IMR-90 (cell line): ENCODE data around the gene PANK4. TPM values are rescaled to one million over a fixed set of nuclear protein-coding genes. Genes with fewer than 3 reads are reported as not detected.
A peak's percentile ranks its signal among the peaks of the same experiment; 100 is the strongest.

Source experiments
- ATAC-seq: fragments of 200-7000 bp; cut with Tn5 transposase; 2 replicates; pipeline ENCODE4 v1.9.1; 2020; ENCODE audit warnings: low read depth, mild to moderate bottlenecking, moderate library complexity
- BruUV-seq: library from RNA; stranded (reverse); fragments of 400-500 nt; replicated peaks from 2 replicates; lab custom pipeline; 2021; lab: Mats Ljungman, UMichigan
- CTCF ChIA-PET: fragments of 300-600 bp; formaldehyde crosslinking; extraction: SDS; loops from one replicate; lab custom pipeline; 2021; ENCODE audit warnings: antibody characterized with exemption; lab: Yijun Ruan, JAX
- POLR2A ChIA-PET: fragments of 300-600 bp; sonication (Branson Sonifier 250); formaldehyde crosslinking; loops from one replicate; lab custom pipeline; 2022; ENCODE audit warnings: antibody characterized with exemption; ENCODE audit not compliant: unreplicated experiment; lab: Charles Lee
- DNase-seq: peaks from one replicate; pipeline ENCODE4 v3.0.0; 2013
- H2AFZ ChIP-seq: replicated peaks from 2 replicates; pipeline ENCODE3; 2013; ENCODE audit warnings: low read length, mild to moderate bottlenecking; ENCODE audit not compliant: poor library complexity
- H2AK5ac ChIP-seq: 2 replicates; pipeline ENCODE4 v1.6.1; 2013; ENCODE audit warnings: low read depth, low read length, inconsistent platforms
- H2AK9ac ChIP-seq: replicated peaks from 2 replicates; pipeline ENCODE3; 2013; ENCODE audit warnings: mild to moderate bottlenecking, low read depth, low read length, moderate library complexity; ENCODE audit not compliant: poor library complexity
- H2BK120ac ChIP-seq: 2 replicates; pipeline ENCODE4 v1.6.1; 2013; ENCODE audit warnings: low read depth, low read length, inconsistent platforms
- H2BK15ac ChIP-seq: 3 replicates; pipeline ENCODE4 v1.6.1; 2013; ENCODE audit warnings: low read depth, low read length, inconsistent platforms
- H2BK20ac ChIP-seq: 2 replicates; pipeline ENCODE4 v1.6.1; 2013; ENCODE audit warnings: low read depth, mild to moderate bottlenecking, inconsistent platforms, low read length, moderate library complexity
- H2BK5ac ChIP-seq: 2 replicates; pipeline ENCODE4 v1.6.1; 2013; ENCODE audit warnings: mild to moderate bottlenecking, low read depth, low read length, inconsistent platforms; ENCODE audit not compliant: poor library complexity, severe bottlenecking
- H3K14ac ChIP-seq: replicated peaks from 2 replicates; pipeline ENCODE4 v1.6.1; 2013; ENCODE audit warnings: low read depth, low read length, inconsistent platforms
- H3K18ac ChIP-seq: 2 replicates; pipeline ENCODE4 v1.6.1; 2013; ENCODE audit warnings: low read depth, low read length, control low read depth
- H3K23ac ChIP-seq: 2 replicates; pipeline ENCODE4 v1.6.1; 2013; ENCODE audit warnings: low read depth, low read length, inconsistent platforms
- H3K27ac ChIP-seq: 2 replicates; pipeline ENCODE4 v1.5.1; 2013; ENCODE audit warnings: mild to moderate bottlenecking, control low read depth, low read length; ENCODE audit not compliant: insufficient read depth
- H3K27me3 ChIP-seq: 2 replicates; pipeline ENCODE4 v1.6.1; 2013; ENCODE audit warnings: low read length; ENCODE audit not compliant: control insufficient read depth, insufficient read depth
- H3K36me3 ChIP-seq: 2 replicates; pipeline ENCODE4 v1.6.1; 2013; ENCODE audit warnings: low read length, mixed read lengths; ENCODE audit not compliant: control insufficient read depth, insufficient read depth
- H3K4ac ChIP-seq: 2 replicates; pipeline ENCODE4 v1.6.1; 2013; ENCODE audit warnings: low read depth, low read length, inconsistent platforms
- H3K4me1 ChIP-seq: 2 replicates; pipeline ENCODE4 v1.6.1; 2013; ENCODE audit warnings: low read length, mixed read lengths; ENCODE audit not compliant: control insufficient read depth, insufficient read depth
- H3K4me2 ChIP-seq: 2 replicates; pipeline ENCODE4 v1.6.1; 2013; ENCODE audit warnings: low read depth, mild to moderate bottlenecking, control low read depth, low read length, moderate library complexity
- H3K4me3 ChIP-seq: 2 replicates; pipeline ENCODE4 v1.5.1; 2013; ENCODE audit warnings: low read depth, mild to moderate bottlenecking, control low read depth, low read length, moderate library complexity; ENCODE audit not compliant: insufficient read depth
- H3K56ac ChIP-seq: 2 replicates; pipeline ENCODE4 v1.6.1; 2013; ENCODE audit warnings: low read length, inconsistent platforms; ENCODE audit not compliant: insufficient read depth; ENCODE audit errors: extremely low read depth
- H3K79me1 ChIP-seq, 2 experiments: 2 replicates each; pipeline ENCODE4 v1.6.1; 2013; ENCODE audit warnings: low read length in 2 of 2, inconsistent platforms in 1 of 2, low read depth in 1 of 2
- H3K9ac ChIP-seq: 2 replicates; pipeline ENCODE4 v1.6.1; 2013; ENCODE audit warnings: low read depth, low read length, control low read depth
- H3K9me1 ChIP-seq: 2 replicates; pipeline ENCODE4 v1.6.1; 2013; ENCODE audit warnings: low read length, inconsistent platforms; ENCODE audit not compliant: insufficient read depth
- H3K9me3 ChIP-seq: 2 replicates; pipeline ENCODE4 v1.6.1; 2013; ENCODE audit warnings: low read length; ENCODE audit not compliant: control insufficient read depth, insufficient read depth
- H4K20me1 ChIP-seq: 2 replicates; pipeline ENCODE4 v1.6.1; 2013; ENCODE audit warnings: low read length, inconsistent platforms; ENCODE audit not compliant: insufficient read depth
- H4K5ac ChIP-seq: 2 replicates; pipeline ENCODE4 v1.6.1; 2013; ENCODE audit warnings: mild to moderate bottlenecking, low read depth, low read length, control low read depth
- H4K8ac ChIP-seq, 2 experiments: 2 replicates each; pipeline ENCODE4 v1.6.1; 2013; ENCODE audit warnings: low read depth in 2 of 2, low read length in 2 of 2, control low read depth in 1 of 2, inconsistent platforms in 1 of 2
- H4K91ac ChIP-seq: 2 replicates; pipeline ENCODE4 v1.6.1; 2013; ENCODE audit warnings: low read depth, low read length, inconsistent platforms; ENCODE audit not compliant: insufficient read depth
- CHD1 ChIP-seq: IDR thresholded peaks from 2 replicates; pipeline ENCODE4 v1.6.1; 2012; ENCODE audit warnings: low read depth, low read length, improper control_type of control experiment
- CTCF ChIP-seq: conservative IDR thresholded peaks from 2 replicates; pipeline ENCODE4 v1.5.1; 2012; ENCODE audit warnings: mild to moderate bottlenecking, low read depth, low read length, improper control_type of control experiment
- RAD21 ChIP-seq: IDR thresholded peaks from 2 replicates; pipeline ENCODE4 v1.6.1; 2012; ENCODE audit warnings: low read length, improper control_type of control experiment
- WGBS, 2 experiments: methylation state at CpG; one replicate each; pipeline versions ENCODE4 v1.1.5 to v1.1.7; 2013; ENCODE audit warnings: missing lambda C conversion rate in 2 of 2; ENCODE audit not compliant: insufficient read length in 1 of 2; ENCODE audit errors: extremely low coverage in 2 of 2; 5-methylcytosine and 5-hydroxymethylcytosine counted together
- dilution Hi-C: fragments of 300-500 bp; cut with HindIII; formaldehyde crosslinking; loops from one replicate; pipeline ENCODE4 v1.14.3; 2018; ENCODE audit warnings: low sequenced_read_pairs; ENCODE audit not compliant: unreplicated experiment
- in situ Hi-C: fragments of 300-500 bp; cut with MboI; formaldehyde crosslinking; loops from 3 replicates; pipeline ENCODE4 v1.14.3; 2019; ENCODE audit warnings: low sequenced_read_pairs, inconsistent platforms, mixed read lengths
- intact Hi-C: fragments of 100-400 bp; cut with micrococcal nuclease; formaldehyde crosslinking; loops from 2 replicates; pipeline ENCODE4 v1.10.0; 2022
- polyA plus RNA-seq, 3 experiments: library from polyadenylated mRNA; depleted of rRNA; stranded (reverse); fragments of >200 nt; gene quantifications; 2 replicates each; pipeline ENCODE4 v1.2.3, GENCODE V29; 2012; ENCODE audit warnings: low replicate concordance in 1 of 3
- total RNA-seq: library from RNA; depleted of rRNA; stranded (reverse); fragments of >200 nt; gene quantifications from 2 replicates; pipeline ENCODE4 v1.2.3, GENCODE V29; 2012

The PANK4 gene
- total and polyA plus RNA-seq, 2 of the 4 experiments (the other 2 are of a cell fraction) = 14.0 to 18.5 TPM

- POLR2A ChIA-PET = no interaction called here
Observed at GRCh38 chr1:2514863-2515762, 11.3 kb downstream of the PANK4 start.

More at GRCh38 chr1:2514863-2515762, 11.3 kb downstream of the PANK4 start:
- Histone ChIP-seq H2BK20ac (no peak overlapping the region), H4K91ac (no peak overlapping the region), H3K9ac (no peak overlapping the region), H3K9me3 (no peaks in the 10 kb centered on the region), H3K56ac (no peak overlapping the region), H2BK5ac (no peak overlapping the region), H2BK15ac (no peak overlapping the region), H3K4ac (no peak overlapping the region), H3K18ac (no peak overlapping the region), H3K14ac (no peak overlapping the region), H4K5ac (no peak overlapping the region), H3K27ac (no peak overlapping the region), H2BK120ac (no peak overlapping the region), H3K4me1 (no peaks in the 10 kb centered on the region), H2AK9ac (peak overlapping the region; percentile 55), H4K20me1 (no peaks in the 10 kb centered on the region; the same call in none of the 2 replicates), H4K8ac (no peak overlapping the region), H3K79me1 (peaks cover 0 to 13% of the 10 kb centered on the region in 2 experiments; a peak in 2 of 4 replicates), H3K27me3 (no peaks in the 10 kb centered on the region), H3K4me3 (no peak overlapping the region), H3K23ac (no peak overlapping the region), H2AFZ (no peak overlapping the region), H3K9me1 (no peaks in the 10 kb centered on the region), H2AK5ac (no peak overlapping the region), H3K4me2 (no peak overlapping the region), H3K36me3 (peaks cover 89% of the 10 kb centered on the region)
- intact Hi-C loops (no loop called here), in situ Hi-C loops (no loop called here), dilution Hi-C loops (no loop called here)
- DNase-seq (no peak), ATAC-seq (no peak)
- 93% methylated on average over 36 of the region's 45 CpGs; no CpG with 5 or more reads in 1 of the 2 experiments for WGBS, 2 experiments
- CTCF ChIA-PET = no interaction called here
- TF ChIP-seq CTCF = 0 out of 2 replicates have a peak, but pooled peaks have one; percentile 11
- TF ChIP-seq RAD21 = peak; percentile 8; the same call in 1 of the 2 replicates
- no peak for TF ChIP-seq CHD1
- no TSS peak for BruUV-seq
